K562 (cell line): ENCODE results near the gene RHOBTB3. TPM values are rescaled to one million over a fixed set of nuclear protein-coding genes. Genes with fewer than 3 reads are reported as not detected.
A peak's percentile ranks its signal among the peaks of the same experiment; 100 is the strongest.

Source experiments
- ATAC-seq: fragments of 200-7000 bp; cut with Tn5 transposase; 3 replicates; pipeline ENCODE4 v1.9.1; 2020; ENCODE audit warnings: moderate library complexity
- BruUV-seq: library from RNA; stranded (reverse); fragments of 400-500 nt; replicated peaks from 2 replicates; lab custom pipeline; 2021; lab: Mats Ljungman, UMichigan
- CTCF ChIA-PET: fragments of 300-600 bp; formaldehyde crosslinking; extraction: SDS; loops from one replicate; lab custom pipeline; 2021; ENCODE audit warnings: low intra/inter-chr PET ratio; lab: Yijun Ruan, JAX
- POLR2A ChIA-PET: fragments of 300-600, 350-650 bp; sonication (Branson Sonifier 250); formaldehyde crosslinking; extraction: SDS; loops from one replicate; lab custom pipeline; 2021; ENCODE audit warnings: antibody characterized with exemption, inconsistent platforms; lab: Yijun Ruan, JAX
- DNase-seq, 4 experiments: peaks; one replicate each; pipeline versions ENCODE4 v3.0.0 to v3.0.0-alpha.2; 2011 to 2018; ENCODE audit warnings: low spot score in 3 of 4, mixed read lengths in 3 of 4; ENCODE audit errors: extremely low read depth in 1 of 4
- FAIRE-seq: peaks from 2 replicates; lab custom pipeline; 2011; peaks lifted over from hg19 to GRCh38; lab: Jason Lieb, UNC
- H2AFZ ChIP-seq: 2 replicates; pipeline ENCODE4 v1.6.0; 2011; ENCODE audit warnings: low read depth, low read length, control low read depth, inconsistent platforms
- H3K27ac ChIP-seq: fragments of 200-600 bp; 3 replicates; pipeline ENCODE4 v1.8.0; 2011; ENCODE audit warnings: low read depth, mild to moderate bottlenecking, control low read depth, inconsistent platforms, low read length, moderate library complexity, mixed read lengths; ENCODE audit errors: extremely low read depth
- H3K27me3 ChIP-seq, 2 experiments: fragments of 300-600 bp in 1 of 2; 2 replicates in 1 of 2; 3 replicates in 1 of 2; pipeline versions ENCODE4 v1.6.0 to v1.8.0; 2011; ENCODE audit warnings: inconsistent platforms in 2 of 2, low read length in 2 of 2, mild to moderate bottlenecking in 1 of 2, mixed read lengths in 1 of 2, moderate library complexity in 1 of 2; ENCODE audit not compliant: control insufficient read depth in 2 of 2, insufficient read depth in 2 of 2
- H3K36me3 ChIP-seq: fragments of 300-600 bp; 3 replicates; pipeline ENCODE4 v1.8.0; 2011; ENCODE audit warnings: mild to moderate bottlenecking, low read length, inconsistent platforms; ENCODE audit not compliant: control insufficient read depth, insufficient read depth
- H3K4me1 ChIP-seq, 2 experiments: fragments of 200-600 bp in 1 of 2; replicated peaks in 1 of 2; 2 replicates in 1 of 2; 3 replicates in 1 of 2; pipeline versions ENCODE4 v1.5.1 to v1.8.0; 2011; ENCODE audit warnings: inconsistent platforms in 2 of 2, low read length in 2 of 2, mild to moderate bottlenecking in 1 of 2, mixed read lengths in 1 of 2, moderate library complexity in 1 of 2; ENCODE audit not compliant: control insufficient read depth in 2 of 2, insufficient read depth in 2 of 2
- H3K4me2 ChIP-seq: 2 replicates; pipeline ENCODE4 v1.6.1; 2011; ENCODE audit warnings: low read length, control low read depth, inconsistent platforms, mixed read lengths; ENCODE audit not compliant: insufficient read depth
- H3K4me3 ChIP-seq: fragments of 200-600 bp; sonication (generic), shearing (Covaris generic); 2 replicates; pipeline ENCODE4 v1.5.1; 2016; ENCODE audit warnings: control low read depth, inconsistent platforms
- H3K79me2 ChIP-seq: fragments of 200-600 bp; 3 replicates; pipeline ENCODE4 v1.8.0; 2011; ENCODE audit warnings: low read length, inconsistent platforms; ENCODE audit not compliant: control insufficient read depth, insufficient read depth
- H3K9ac ChIP-seq, 2 experiments: 2 replicates each; pipeline versions ENCODE4 v1.6.0 to v1.6.1; 2011; ENCODE audit warnings: low read depth in 2 of 2, low read length in 2 of 2, control low read depth in 1 of 2, inconsistent platforms in 1 of 2, mild to moderate bottlenecking in 1 of 2, mixed read lengths in 1 of 2; ENCODE audit not compliant: insufficient read depth in 1 of 2
- H3K9me1 ChIP-seq: one replicate; pipeline ENCODE4 v1.6.0; 2011; ENCODE audit warnings: inconsistent platforms, mild to moderate bottlenecking, low read length, moderate library complexity; ENCODE audit not compliant: control insufficient read depth, insufficient read depth
- H3K9me3 ChIP-seq: replicated peaks from 2 replicates; pipeline ENCODE4 v1.5.1; 2011; ENCODE audit warnings: low read depth, low read length, inconsistent platforms; ENCODE audit not compliant: control insufficient read depth, insufficient read depth
- H4K20me1 ChIP-seq: replicated peaks from 2 replicates; pipeline ENCODE4 v1.6.1; 2011; ENCODE audit warnings: low read length, inconsistent platforms, mixed read lengths; ENCODE audit not compliant: control insufficient read depth, insufficient read depth
- GATAD2B ChIP-seq: fragments of 450-650 bp; IDR thresholded peaks from 2 replicates; pipeline ENCODE4 v1.6.1; 2017; ENCODE audit warnings: mild to moderate bottlenecking, borderline replicate concordance
- MTF1 ChIP-seq: fragments of 250-450 bp; sonication (Bioruptor Pico); IDR thresholded peaks from 2 replicates; pipeline ENCODE4 v1.9.0; 2021; ENCODE audit warnings: moderate library complexity, mild to moderate bottlenecking, inconsistent platforms, borderline replicate concordance
- PHF20 ChIP-seq: fragments of 450-650 bp; IDR thresholded peaks from 2 replicates; pipeline ENCODE4 v1.6.1; 2018; ENCODE audit not compliant: partially characterized antibody
- TAL1 ChIP-seq: fragments of 450-650 bp; IDR thresholded peaks from 2 replicates; pipeline ENCODE4 v1.6.1; 2016; ENCODE audit warnings: mild to moderate bottlenecking
- WGBS: fragments of 100-300 bp; shearing (Covaris generic); methylation state at CpG from one replicate; pipeline ENCODE4 v1.1.6; 2016; ENCODE audit warnings: low coverage, mixed read lengths; ENCODE audit not compliant: insufficient coverage; ENCODE audit errors: missing lambda C conversion rate; 5-methylcytosine and 5-hydroxymethylcytosine counted together
- in situ Hi-C: fragments of 300-500 bp; cut with MboI; formaldehyde crosslinking; loops from 4 replicates; pipeline ENCODE4 v1.15.0; 2018; ENCODE audit warnings: inconsistent platforms, mixed read lengths
- intact Hi-C: fragments of 100-400 bp; cut with micrococcal nuclease; formaldehyde crosslinking; loops from 2 replicates; pipeline ENCODE4 v1.14.2; 2022
- polyA plus RNA-seq, 8 experiments: library from polyadenylated mRNA; depleted of rRNA in 4 of 8; stranded (reverse) in 5 of 8; unstranded in 3 of 8; fragments of >200 nt; fragmentation: Nextera tagmentation in 2 of 8; fragmentation: Illumina TruSeq in 1 of 8; extraction: Ambion mirVana in 2 of 8; extraction: Trizol in 1 of 8; gene quantifications; 2 replicates each; pipeline versions ENCODE4 v1.2.1 to v1.2.3, GENCODE V29; 2011 to 2014; ENCODE audit warnings: inconsistent platforms in 1 of 8, missing spikeins in 1 of 8
- total RNA-seq, 7 experiments: library from RNA; depleted of rRNA in 6 of 7; stranded (reverse); fragments of >200 nt in 6 of 7; fragmentation: Illumina TruSeq in 2 of 7; extraction: Trizol in 2 of 7; gene quantifications; 2 replicates each; pipeline versions ENCODE4 v1.2.1 to v1.2.3, GENCODE V29; 2011 to 2021; ENCODE audit warnings: low replicate concordance in 1 of 7
- TF ChIP-seq, protein P1 (sequence below), 2 experiments: fragments of 450-650 bp in 1 of 2; sonication (generic) in 1 of 2; formaldehyde crosslinking in 1 of 2; IDR thresholded peaks; 2 replicates each; pipeline versions ENCODE4 v1.7.1 to v1.9.0; 2016 to 2022; ENCODE audit warnings: inconsistent platforms in 1 of 2, mild to moderate bottlenecking in 1 of 2, missing genetic modification reagents in 1 of 2
- TF ChIP-seq, protein P2 (sequence below): fragments of 450-650 bp; IDR thresholded peaks from 2 replicates; pipeline ENCODE4 v1.7.0; 2016; ENCODE audit warnings: borderline replicate concordance
- TF ChIP-seq, protein P3 (sequence below): fragments of 450-650 bp; conservative IDR thresholded peaks from 2 replicates; pipeline ENCODE4 v1.6.1; 2016; ENCODE audit warnings: missing genetic modification characterization, low read depth, mild to moderate bottlenecking, missing compliant biosample characterization, moderate library complexity

RHOBTB3 gene
- total and polyA plus RNA-seq, 9 of the 15 experiments (the other 6 are each of a cell fraction or from before 2014, with no cell fraction given): 39.7 to 143 (median 115) TPM

DNA sequence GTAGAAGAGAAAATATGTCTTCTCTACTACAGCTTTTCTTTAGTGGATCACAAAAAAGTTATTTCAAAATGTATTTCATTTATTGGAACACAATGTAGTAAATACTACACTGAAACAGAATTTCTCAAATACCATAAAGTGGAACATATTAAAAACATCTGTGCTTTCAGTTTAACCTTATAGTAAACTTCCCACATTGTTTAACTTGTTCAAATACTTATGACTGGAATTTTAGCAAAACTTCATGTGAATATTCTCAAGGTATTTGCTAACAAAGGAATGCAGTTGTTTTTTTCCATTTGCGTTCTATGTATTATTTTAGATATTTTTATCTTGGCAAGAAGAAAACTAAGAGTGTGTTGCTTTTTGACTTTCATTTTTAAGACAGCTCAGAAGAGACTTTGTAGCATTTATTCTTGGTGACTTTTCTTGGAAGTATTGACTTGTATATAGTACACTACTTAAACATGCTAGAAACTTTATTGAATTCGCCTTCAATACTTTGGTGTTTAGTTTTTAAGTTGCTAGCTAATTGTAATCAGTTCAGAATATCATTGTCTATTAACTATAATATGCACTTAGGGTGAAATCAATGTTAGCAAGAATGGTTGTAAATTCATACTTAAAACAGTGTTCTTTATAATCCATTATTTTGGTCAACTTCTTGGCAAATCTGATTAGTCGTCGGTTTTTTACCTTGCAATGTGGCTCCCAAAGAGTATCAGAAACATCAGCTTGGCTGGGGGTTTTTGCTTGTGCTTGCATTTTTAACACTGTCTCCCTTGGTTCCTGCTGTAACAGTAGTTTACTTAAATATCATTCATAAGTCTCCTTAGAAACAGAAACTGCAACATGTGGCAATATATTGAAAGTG is 5.0 kb upstream of the RHOBTB3 start:
- intact Hi-C loops: loop anchor here (10.0 kb wide), 2 partner anchors 171 to 209 kb away; partner anchors contain the start of genes ARSK and SKIC3
- in situ Hi-C loops: loop anchor here (5.0 kb wide), 1 partner anchor 59 kb away; no protein-coding TSS in a partner anchor
- peak overlapping the region; percentile 85 for H3K27ac ChIP-seq
- peaks cover 33 to 62% of the 10 kb centered on the region in 2 experiments for H3K4me1 ChIP-seq
- H3K4me2 ChIP-seq: peak overlapping the region; percentile 57
- no peaks in the 10 kb centered on the region for H3K27me3 ChIP-seq
- H2AFZ ChIP-seq: peak overlapping the region; percentile 69
- no peaks in the 10 kb centered on the region for H3K9me1 ChIP-seq
- no TSS peak for BruUV-seq
- POLR2A ChIA-PET: interaction anchor here (0.7 to 6.1 kb wide), 7 partner anchors 9 to 79 kb away, joined by 3 to 41 read pairs (median 8); partner anchors contain the start of gene RFESD
- WGBS: 11% methylated on average over 4 of the region's 4 CpGs
- no peaks in the 10 kb centered on the region for H3K36me3 ChIP-seq
- CTCF ChIA-PET: no interaction called here
- H3K9ac ChIP-seq: peak overlapping the region; percentile 61 to 92; a peak in 3 of 4 replicates
- H4K20me1 ChIP-seq: no peaks in the 10 kb centered on the region
- no peaks in the 10 kb centered on the region for H3K9me3 ChIP-seq
- H3K4me3 ChIP-seq: no peak overlapping the region
- DNase-seq (no peak), ATAC-seq (no peak), FAIRE-seq (no peak)
- H3K79me2 ChIP-seq: peaks cover 19% of the 10 kb centered on the region
- TF ChIP-seq MTF1 (CRISPR knock-in tag) (no peak), PHF20 (no peak), GATAD2B (no peak; the same call in 1 of the 2 replicates), TAL1 (no peak)
- TF ChIP-seq, protein P1, sequence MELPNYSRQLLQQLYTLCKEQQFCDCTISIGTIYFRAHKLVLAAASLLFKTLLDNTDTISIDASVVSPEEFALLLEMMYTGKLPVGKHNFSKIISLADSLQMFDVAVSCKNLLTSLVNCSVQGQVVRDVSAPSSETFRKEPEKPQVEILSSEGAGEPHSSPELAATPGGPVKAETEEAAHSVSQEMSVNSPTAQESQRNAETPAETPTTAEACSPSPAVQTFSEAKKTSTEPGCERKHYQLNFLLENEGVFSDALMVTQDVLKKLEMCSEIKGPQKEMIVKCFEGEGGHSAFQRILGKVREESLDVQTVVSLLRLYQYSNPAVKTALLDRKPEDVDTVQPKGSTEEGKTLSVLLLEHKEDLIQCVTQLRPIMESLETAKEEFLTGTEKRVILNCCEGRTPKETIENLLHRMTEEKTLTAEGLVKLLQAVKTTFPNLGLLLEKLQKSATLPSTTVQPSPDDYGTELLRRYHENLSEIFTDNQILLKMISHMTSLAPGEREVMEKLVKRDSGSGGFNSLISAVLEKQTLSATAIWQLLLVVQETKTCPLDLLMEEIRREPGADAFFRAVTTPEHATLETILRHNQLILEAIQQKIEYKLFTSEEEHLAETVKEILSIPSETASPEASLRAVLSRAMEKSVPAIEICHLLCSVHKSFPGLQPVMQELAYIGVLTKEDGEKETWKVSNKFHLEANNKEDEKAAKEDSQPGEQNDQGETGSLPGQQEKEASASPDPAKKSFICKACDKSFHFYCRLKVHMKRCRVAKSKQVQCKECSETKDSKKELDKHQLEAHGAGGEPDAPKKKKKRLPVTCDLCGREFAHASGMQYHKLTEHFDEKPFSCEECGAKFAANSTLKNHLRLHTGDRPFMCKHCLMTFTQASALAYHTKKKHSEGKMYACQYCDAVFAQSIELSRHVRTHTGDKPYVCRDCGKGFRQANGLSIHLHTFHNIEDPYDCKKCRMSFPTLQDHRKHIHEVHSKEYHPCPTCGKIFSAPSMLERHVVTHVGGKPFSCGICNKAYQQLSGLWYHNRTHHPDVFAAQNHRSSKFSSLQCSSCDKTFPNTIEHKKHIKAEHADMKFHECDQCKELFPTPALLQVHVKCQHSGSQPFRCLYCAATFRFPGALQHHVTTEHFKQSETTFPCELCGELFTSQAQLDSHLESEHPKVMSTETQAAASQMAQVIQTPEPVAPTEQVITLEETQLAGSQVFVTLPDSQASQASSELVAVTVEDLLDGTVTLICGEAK (IDR thresholded peaks at IDR 0.05): peak; percentile 71
- TF ChIP-seq, protein P1 (CRISPR knock-in tag; IDR thresholded peaks at IDR 0.05): no peak
- TF ChIP-seq, protein P2, sequence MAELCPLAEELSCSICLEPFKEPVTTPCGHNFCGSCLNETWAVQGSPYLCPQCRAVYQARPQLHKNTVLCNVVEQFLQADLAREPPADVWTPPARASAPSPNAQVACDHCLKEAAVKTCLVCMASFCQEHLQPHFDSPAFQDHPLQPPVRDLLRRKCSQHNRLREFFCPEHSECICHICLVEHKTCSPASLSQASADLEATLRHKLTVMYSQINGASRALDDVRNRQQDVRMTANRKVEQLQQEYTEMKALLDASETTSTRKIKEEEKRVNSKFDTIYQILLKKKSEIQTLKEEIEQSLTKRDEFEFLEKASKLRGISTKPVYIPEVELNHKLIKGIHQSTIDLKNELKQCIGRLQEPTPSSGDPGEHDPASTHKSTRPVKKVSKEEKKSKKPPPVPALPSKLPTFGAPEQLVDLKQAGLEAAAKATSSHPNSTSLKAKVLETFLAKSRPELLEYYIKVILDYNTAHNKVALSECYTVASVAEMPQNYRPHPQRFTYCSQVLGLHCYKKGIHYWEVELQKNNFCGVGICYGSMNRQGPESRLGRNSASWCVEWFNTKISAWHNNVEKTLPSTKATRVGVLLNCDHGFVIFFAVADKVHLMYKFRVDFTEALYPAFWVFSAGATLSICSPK: no peak
- TF ChIP-seq, protein P3, sequence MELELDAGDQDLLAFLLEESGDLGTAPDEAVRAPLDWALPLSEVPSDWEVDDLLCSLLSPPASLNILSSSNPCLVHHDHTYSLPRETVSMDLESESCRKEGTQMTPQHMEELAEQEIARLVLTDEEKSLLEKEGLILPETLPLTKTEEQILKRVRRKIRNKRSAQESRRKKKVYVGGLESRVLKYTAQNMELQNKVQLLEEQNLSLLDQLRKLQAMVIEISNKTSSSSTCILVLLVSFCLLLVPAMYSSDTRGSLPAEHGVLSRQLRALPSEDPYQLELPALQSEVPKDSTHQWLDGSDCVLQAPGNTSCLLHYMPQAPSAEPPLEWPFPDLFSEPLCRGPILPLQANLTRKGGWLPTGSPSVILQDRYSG (tag): peak; percentile 50; the same call in 1 of the 2 replicates
